ENCODE measurements around the gene OR4A16.

OR4A16 gene

GRCh38 chr11:55342901-55343300, at the start of gene OR4A16:
TSS of gene OR4A16 (plus strand) at chr11:55343201. CDS start at chr11:55343201, 0 bp downstream.
- DNase-seq: no peak

- no peak for DNase-seq
These were observed 18.5 kb upstream of the OR4A16 start for GRCh38 chr11:55324500-55324899.

- DNase-seq: no peak
These were observed 2.3 kb downstream of the OR4A16 start for GRCh38 chr11:55345306-55345705.

GRCh38 chr11:55349032-55349431, 6.0 kb downstream of the OR4A16 start:
- no peak for DNase-seq

GRCh38 chr11:55357560-55358184, 14.7 kb downstream of the OR4A16 start:
- DNase-seq: no peak

GRCh38 chr11:55367674-55368073, 24.7 kb downstream of the OR4A16 start, which contains the start of gene OR4A15:
TSS of gene OR4A15 (plus strand) at chr11:55367974. CDS start at chr11:55367974, 0 bp downstream.
- DNase-seq: no peak

Data from CD4-positive, alpha-beta T cell treated with Interleukin-6 for 4 hours (primary cell).